Measurements from ENCODE around the gene LDLRAD4. TPM values are rescaled to one million over a fixed set of nuclear protein-coding genes. Genes with fewer than 3 reads are reported as not detected.

LDLRAD4 gene
- total RNA-seq, 1 donor from 2014 or later: 34.1 TPM

DNA sequence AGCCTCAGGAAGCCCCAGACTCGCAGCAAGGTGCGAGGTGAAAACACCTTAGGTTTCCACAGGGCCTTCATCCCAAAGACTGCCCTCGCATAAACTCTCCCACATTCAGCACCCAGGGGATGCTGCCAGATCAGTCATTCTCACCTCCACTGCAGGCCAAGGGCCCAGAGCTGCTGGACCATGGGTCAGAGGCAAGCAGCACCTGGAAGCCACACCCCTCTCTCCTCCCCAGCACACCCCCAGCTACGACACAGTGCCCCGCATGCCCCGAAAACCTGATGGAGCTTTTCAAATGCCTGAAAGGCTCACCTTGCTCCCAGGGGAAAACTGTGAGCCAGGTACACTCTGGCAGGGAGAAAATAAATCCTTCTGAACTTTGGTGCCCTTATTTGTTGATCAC is 31.9 kb upstream of the LDLRAD4 start:
- no peaks in the 10 kb centered on the region for H3K9me3 Mint-ChIP-seq (ENCODE audit: unreplicated experiment)
- peaks cover 9% of the 10 kb centered on the region for H3K27me3 Mint-ChIP-seq (ENCODE audit: unreplicated experiment)
- H3K36me3 Mint-ChIP-seq (ENCODE audit: low read depth, unreplicated experiment): no peaks in the 10 kb centered on the region
- TF ChIP-seq, protein P1, sequence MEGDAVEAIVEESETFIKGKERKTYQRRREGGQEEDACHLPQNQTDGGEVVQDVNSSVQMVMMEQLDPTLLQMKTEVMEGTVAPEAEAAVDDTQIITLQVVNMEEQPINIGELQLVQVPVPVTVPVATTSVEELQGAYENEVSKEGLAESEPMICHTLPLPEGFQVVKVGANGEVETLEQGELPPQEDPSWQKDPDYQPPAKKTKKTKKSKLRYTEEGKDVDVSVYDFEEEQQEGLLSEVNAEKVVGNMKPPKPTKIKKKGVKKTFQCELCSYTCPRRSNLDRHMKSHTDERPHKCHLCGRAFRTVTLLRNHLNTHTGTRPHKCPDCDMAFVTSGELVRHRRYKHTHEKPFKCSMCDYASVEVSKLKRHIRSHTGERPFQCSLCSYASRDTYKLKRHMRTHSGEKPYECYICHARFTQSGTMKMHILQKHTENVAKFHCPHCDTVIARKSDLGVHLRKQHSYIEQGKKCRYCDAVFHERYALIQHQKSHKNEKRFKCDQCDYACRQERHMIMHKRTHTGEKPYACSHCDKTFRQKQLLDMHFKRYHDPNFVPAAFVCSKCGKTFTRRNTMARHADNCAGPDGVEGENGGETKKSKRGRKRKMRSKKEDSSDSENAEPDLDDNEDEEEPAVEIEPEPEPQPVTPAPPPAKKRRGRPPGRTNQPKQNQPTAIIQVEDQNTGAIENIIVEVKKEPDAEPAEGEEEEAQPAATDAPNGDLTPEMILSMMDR (IDR thresholded peaks at IDR 0.05; ENCODE audit: unreplicated experiment): no peak
- no peak for DNase-seq (ENCODE audit: low spot score)
- no peak overlapping the region for H3K4me3 Mint-ChIP-seq (ENCODE audit: unreplicated experiment)
- H3K27ac Mint-ChIP-seq (ENCODE audit: unreplicated experiment): no peak overlapping the region
- H3K4me1 Mint-ChIP-seq (ENCODE audit: unreplicated experiment): peaks cover 3% of the 10 kb centered on the region

DNA sequence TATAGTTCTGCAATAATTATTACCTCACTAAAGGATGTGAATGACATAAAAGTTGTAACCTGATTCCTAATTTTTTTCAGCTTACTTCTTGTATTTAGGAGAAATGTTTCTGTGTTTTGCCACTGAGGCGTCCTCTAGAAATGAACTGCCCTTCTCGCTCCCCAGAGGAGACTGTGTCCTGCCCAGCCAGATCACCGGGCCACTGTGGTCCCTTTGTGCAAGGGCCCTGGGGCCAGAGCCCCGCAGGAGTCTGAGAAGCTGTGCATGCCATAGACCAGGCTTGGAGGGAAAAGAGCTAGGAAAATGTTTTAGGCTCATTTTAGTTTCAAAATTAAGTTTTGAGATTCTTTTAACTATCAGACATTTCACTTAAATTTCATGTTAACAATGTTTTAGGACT is 31.1 kb upstream of the LDLRAD4 start:
- no peak overlapping the region for H3K27ac Mint-ChIP-seq (ENCODE audit: unreplicated experiment)
- peaks cover 3% of the 10 kb centered on the region for H3K4me1 Mint-ChIP-seq (ENCODE audit: unreplicated experiment)
- peaks cover 8% of the 10 kb centered on the region for H3K27me3 Mint-ChIP-seq (ENCODE audit: unreplicated experiment)
- no peaks in the 10 kb centered on the region for H3K9me3 Mint-ChIP-seq (ENCODE audit: unreplicated experiment)
- no peaks in the 10 kb centered on the region for H3K36me3 Mint-ChIP-seq (ENCODE audit: low read depth, unreplicated experiment)
- TF ChIP-seq, protein P1 (IDR thresholded peaks at IDR 0.05; ENCODE audit: unreplicated experiment): no peak
- DNase-seq (ENCODE audit: low spot score): no peak
- no peak overlapping the region for H3K4me3 Mint-ChIP-seq (ENCODE audit: unreplicated experiment)

DNA sequence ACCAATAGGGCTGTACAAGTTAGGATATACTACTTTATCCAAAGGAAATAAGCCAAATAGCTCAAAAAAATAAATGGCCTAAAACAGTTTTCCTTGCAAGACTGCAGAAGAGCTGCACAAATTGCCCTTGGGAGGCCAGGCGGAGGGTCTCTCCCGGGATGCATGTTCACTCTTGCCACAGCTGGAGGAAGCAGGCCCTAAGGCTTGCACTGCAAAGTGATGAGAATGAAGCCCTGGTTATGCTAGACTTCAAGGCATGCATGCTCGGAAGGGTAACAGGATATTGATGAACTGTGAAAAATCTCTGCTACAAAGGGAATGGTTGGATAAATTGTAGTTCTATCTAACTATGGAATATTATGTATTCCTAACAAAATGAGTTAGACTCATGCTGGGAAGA is 27.5 kb upstream of the LDLRAD4 start:
- DNase-seq (ENCODE audit: low spot score): no peak
- H3K9me3 Mint-ChIP-seq (ENCODE audit: unreplicated experiment): no peaks in the 10 kb centered on the region
- TF ChIP-seq, protein P1 (IDR thresholded peaks at IDR 0.05; ENCODE audit: unreplicated experiment): no peak
- no peak overlapping the region for H3K27ac Mint-ChIP-seq (ENCODE audit: unreplicated experiment)
- H3K4me1 Mint-ChIP-seq (ENCODE audit: unreplicated experiment): no peaks in the 10 kb centered on the region
- no peaks in the 10 kb centered on the region for H3K36me3 Mint-ChIP-seq (ENCODE audit: low read depth, unreplicated experiment)
- peaks cover under 1% of the 10 kb centered on the region for H3K27me3 Mint-ChIP-seq (ENCODE audit: unreplicated experiment)
- no peak overlapping the region for H3K4me3 Mint-ChIP-seq (ENCODE audit: unreplicated experiment)

DNA sequence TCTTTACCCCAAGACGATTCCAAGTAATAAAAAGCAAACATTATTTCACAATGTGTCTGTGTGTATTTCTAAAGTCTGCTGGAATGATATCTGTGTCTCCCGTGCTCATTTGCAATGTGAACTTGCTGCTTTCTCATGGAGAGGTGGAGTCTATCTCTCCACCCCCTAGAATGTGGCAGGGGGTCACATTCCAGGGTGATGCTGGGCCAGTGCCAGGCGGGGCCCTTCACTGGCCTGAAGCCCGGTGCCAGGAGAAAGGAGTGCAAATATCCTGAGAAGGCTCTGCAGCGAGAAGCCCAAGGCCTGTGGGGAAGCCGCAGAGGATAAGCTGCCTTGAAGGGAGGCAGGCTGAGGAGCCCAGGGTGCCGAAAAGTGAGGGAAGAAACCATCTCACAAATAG is 26.8 kb upstream of the LDLRAD4 start:
- Mint-ChIP-seq H3K36me3 (ENCODE audit: low read depth, unreplicated experiment) (no peaks in the 10 kb centered on the region), H3K27ac (ENCODE audit: unreplicated experiment) (no peak overlapping the region), H3K4me3 (ENCODE audit: unreplicated experiment) (no peak overlapping the region), H3K9me3 (ENCODE audit: unreplicated experiment) (no peaks in the 10 kb centered on the region), H3K4me1 (ENCODE audit: unreplicated experiment) (no peaks in the 10 kb centered on the region), H3K27me3 (ENCODE audit: unreplicated experiment) (peaks cover 2% of the 10 kb centered on the region)
- DNase-seq (ENCODE audit: low spot score): no peak
- TF ChIP-seq, protein P1 (IDR thresholded peaks at IDR 0.05; ENCODE audit: unreplicated experiment): no peak

DNA sequence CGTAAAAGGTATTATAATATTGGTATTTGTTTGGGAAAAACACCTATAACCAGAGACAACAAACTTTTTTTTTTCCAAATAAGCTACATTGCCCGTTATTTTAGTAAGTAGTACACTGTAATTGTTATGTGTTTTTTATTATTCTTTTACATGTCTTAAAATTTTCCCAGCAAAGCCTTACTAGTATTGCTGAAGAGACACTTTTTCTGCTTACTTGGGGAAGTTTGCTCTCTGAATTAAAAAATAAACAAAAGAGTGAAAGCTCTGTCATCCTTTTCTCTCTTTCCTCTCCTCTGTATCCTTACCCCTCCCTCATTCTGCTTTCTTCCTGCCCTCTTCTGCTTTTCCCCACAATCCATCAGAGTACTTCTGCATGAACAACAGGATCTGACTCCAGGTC is 25.6 kb upstream of the LDLRAD4 start:
- no peaks in the 10 kb centered on the region for H3K36me3 Mint-ChIP-seq (ENCODE audit: low read depth, unreplicated experiment)
- DNase-seq (ENCODE audit: low spot score): no peak
- no peak overlapping the region for H3K27ac Mint-ChIP-seq (ENCODE audit: unreplicated experiment)
- no peaks in the 10 kb centered on the region for H3K4me1 Mint-ChIP-seq (ENCODE audit: unreplicated experiment)
- TF ChIP-seq, protein P1 (IDR thresholded peaks at IDR 0.05; ENCODE audit: unreplicated experiment): no peak
- H3K27me3 Mint-ChIP-seq (ENCODE audit: unreplicated experiment): peaks cover 2% of the 10 kb centered on the region
- no peak overlapping the region for H3K4me3 Mint-ChIP-seq (ENCODE audit: unreplicated experiment)
- H3K9me3 Mint-ChIP-seq (ENCODE audit: unreplicated experiment): no peaks in the 10 kb centered on the region
